SK-N-SH (cell line): Measurements from ENCODE around the gene RAMACL. TPM values are rescaled to one million over a fixed set of nuclear protein-coding genes. Genes with fewer than 3 reads are reported as not detected.

ENCODE experiments used
- CTCF ChIA-PET: fragments of 300-600, 350-600 bp; formaldehyde crosslinking; extraction: SDS; loops from one replicate; lab custom pipeline; 2021; lab: Yijun Ruan, JAX
- POLR2A ChIA-PET: fragments of 350-600 bp; sonication (Branson Sonifier 250); formaldehyde crosslinking; extraction: SDS; loops from one replicate; lab custom pipeline; 2020; ENCODE audit warnings: antibody characterized with exemption, inconsistent platforms; lab: Yijun Ruan, JAX
- DNase-seq: peaks from one replicate; pipeline ENCODE4 v3.0.0; 2012
- H2AFZ ChIP-seq: fragments of 200-600 bp; sonication (generic); 2 replicates; pipeline ENCODE4 v1.8.1; 2016; ENCODE audit warnings: antibody characterized with exemption, mild to moderate bottlenecking, low read depth
- H3F3A ChIP-seq: fragments of 200-600 bp; sonication (generic); replicated peaks from 2 replicates; pipeline ENCODE3; 2016; ENCODE audit warnings: antibody characterized with exemption, mild to moderate bottlenecking; ENCODE audit not compliant: insufficient read depth
- H3K27ac ChIP-seq, 2 experiments: fragments of 200-500 bp in 1 of 2; fragments of 200-600 bp in 1 of 2; sonication (Bioruptor generic) in 1 of 2; sonication (generic), shearing (Covaris generic) in 1 of 2; 2 replicates each; pipeline versions ENCODE4 v1.5.1 to v1.6.1; 2014 to 2016; ENCODE audit warnings: low read depth in 2 of 2, inconsistent platforms in 1 of 2, low read length in 1 of 2, mild to moderate bottlenecking in 1 of 2, mixed read lengths in 1 of 2
- H3K27me3 ChIP-seq: fragments of 200-600 bp; sonication (generic), shearing (Covaris generic); 2 replicates; pipeline ENCODE4 v1.6.1; 2016; ENCODE audit warnings: mixed run types; ENCODE audit not compliant: insufficient read depth
- H3K36me3 ChIP-seq, 2 experiments: fragments of 200-500 bp in 1 of 2; fragments of 200-600 bp in 1 of 2; sonication (Bioruptor generic) in 1 of 2; sonication (generic) in 1 of 2; replicated peaks in 1 of 2; 2 replicates each; pipeline versions ENCODE3 to v1.5.1; 2014 to 2016; ENCODE audit warnings: low read length in 1 of 2, mild to moderate bottlenecking in 1 of 2; ENCODE audit not compliant: insufficient read depth in 2 of 2, control insufficient read depth in 1 of 2
- H3K4me1 ChIP-seq, 2 experiments: fragments of 200-500 bp in 1 of 2; fragments of 200-600 bp in 1 of 2; sonication (Bioruptor generic) in 1 of 2; sonication (generic), shearing (Covaris generic) in 1 of 2; 2 replicates each; pipeline versions ENCODE4 v1.5.1 to v1.6.1; 2014 to 2016; ENCODE audit warnings: low read depth in 1 of 2, low read length in 1 of 2, mixed run types in 1 of 2; ENCODE audit not compliant: insufficient read depth in 2 of 2, control insufficient read depth in 1 of 2
- H3K4me2 ChIP-seq: fragments of 200-600 bp; sonication (generic), shearing (Covaris generic); 2 replicates; pipeline ENCODE4 v1.6.1; 2017; ENCODE audit warnings: mixed run types
- H3K4me3 ChIP-seq, 2 experiments: fragments of 200-500 bp in 1 of 2; fragments of 200-600 bp in 1 of 2; sonication (Bioruptor generic) in 1 of 2; sonication (generic), shearing (Covaris generic) in 1 of 2; 2 replicates each; pipeline versions ENCODE4 v1.5.1 to v1.8.1; 2014 to 2016; ENCODE audit warnings: low read depth in 2 of 2, inconsistent platforms in 1 of 2, low read length in 1 of 2, mild to moderate bottlenecking in 1 of 2, mixed read lengths in 1 of 2, moderate library complexity in 1 of 2
- H3K79me2 ChIP-seq: fragments of 200-600 bp; sonication (generic); 2 replicates; pipeline ENCODE4 v1.8.1; 2017; ENCODE audit warnings: mild to moderate bottlenecking; ENCODE audit not compliant: insufficient read depth
- H3K9ac ChIP-seq: fragments of 200-600 bp; sonication (generic); 2 replicates; pipeline ENCODE4 v1.6.1; 2017; ENCODE audit warnings: mixed run types
- H3K9me2 ChIP-seq: fragments of 200-600 bp; sonication (generic); 2 replicates; pipeline ENCODE4 v1.6.1; 2017; ENCODE audit warnings: mixed run types
- H3K9me3 ChIP-seq: fragments of 200-600 bp; sonication (generic); 2 replicates; pipeline ENCODE4 v1.6.1; 2017; ENCODE audit warnings: mixed run types, mild to moderate bottlenecking, moderate library complexity
- H4K20me1 ChIP-seq: fragments of 200-600 bp; sonication (generic); 2 replicates; pipeline ENCODE4 v1.6.1; 2017; ENCODE audit warnings: mild to moderate bottlenecking, mixed run types; ENCODE audit not compliant: insufficient read depth
- FOSL2 ChIP-seq: IDR thresholded peaks from 2 replicates; pipeline ENCODE4 v1.4.0; 2012; ENCODE audit warnings: low read depth, mild to moderate bottlenecking, moderate library complexity, borderline replicate concordance
- FOXJ3 ChIP-seq: sonication (generic); formaldehyde crosslinking; IDR thresholded peaks from 2 replicates; pipeline ENCODE4 v1.5.1; 2020; ENCODE audit warnings: mild to moderate bottlenecking, missing genetic modification reagents
- MEF2A ChIP-seq: IDR thresholded peaks from 2 replicates; pipeline ENCODE4 v1.4.0; 2012; ENCODE audit warnings: low read depth, borderline replicate concordance
- MXI1 ChIP-seq: IDR thresholded peaks from 2 replicates; pipeline ENCODE4 v1.6.1; 2012; ENCODE audit warnings: mild to moderate bottlenecking, low read depth, low read length, improper control_type of control experiment
- NRF1 ChIP-seq: IDR thresholded peaks from 2 replicates; pipeline ENCODE4 v1.6.1; 2012; ENCODE audit warnings: low read depth, mild to moderate bottlenecking, low read length
- POLR2AphosphoS5 ChIP-seq: IDR thresholded peaks from 2 replicates; pipeline ENCODE4 v1.6.1; 2012; ENCODE audit warnings: low read depth, low read length
- RAD21 ChIP-seq: IDR thresholded peaks from 2 replicates; pipeline ENCODE4 v1.6.1; 2012; ENCODE audit warnings: mild to moderate bottlenecking, low read length
- RCOR1 ChIP-seq: fragments of 150-350 bp; IDR thresholded peaks from 2 replicates; pipeline ENCODE4 v1.6.1; 2017; ENCODE audit warnings: antibody characterized with exemption, low read length
- RXRA ChIP-seq: IDR thresholded peaks from 2 replicates; pipeline ENCODE4 v1.4.0; 2012; ENCODE audit warnings: low read depth, mild to moderate bottlenecking, borderline replicate concordance
- SMC3 ChIP-seq: IDR thresholded peaks from 2 replicates; pipeline ENCODE4 v1.6.1; 2012; ENCODE audit warnings: low read depth, low read length, improper control_type of control experiment
- TAF1 ChIP-seq: IDR thresholded peaks from 2 replicates; pipeline ENCODE4 v1.6.1; 2012; ENCODE audit warnings: low read depth, mild to moderate bottlenecking, low read length, moderate library complexity, borderline replicate concordance
- TEAD4 ChIP-seq: IDR thresholded peaks from 2 replicates; pipeline ENCODE4 v1.4.0; 2012; ENCODE audit warnings: mild to moderate bottlenecking, borderline replicate concordance; ENCODE audit not compliant: insufficient read depth
- WGBS: methylation state at CpG from one replicate; pipeline ENCODE4 v1.1.6; 2017; ENCODE audit warnings: low lambda C conversion rate; 5-methylcytosine and 5-hydroxymethylcytosine counted together
- polyA plus RNA-seq, 3 experiments: library from polyadenylated mRNA; depleted of rRNA; stranded (reverse); fragments of >200 nt; gene quantifications; 2 replicates each; pipeline ENCODE4 v1.2.3, GENCODE V29; 2012
- TF ChIP-seq, protein P1 (sequence below): fragments of 200-600 bp; sonication (generic); IDR thresholded peaks from 2 replicates; pipeline ENCODE4 v1.6.1; 2017; ENCODE audit warnings: antibody characterized with exemption, mild to moderate bottlenecking, moderate library complexity
- TF ChIP-seq, protein P2 (sequence below): fragments of 150-350 bp; IDR thresholded peaks from 2 replicates; pipeline ENCODE4 v1.6.1; 2016; ENCODE audit warnings: mild to moderate bottlenecking, low read depth, low read length

RAMACL gene
- polyA plus RNA-seq, 1 of the 3 experiments (the other 2 are of a cell fraction) = 0.10 TPM

GRCh38 chr6:166556336-166556735 lies 30.1 kb downstream of the RAMACL start:
- peaks cover 6% of the 10 kb centered on the region; the same call in 1 of the 2 replicates for H3K9me3 ChIP-seq
- H3K9me2 ChIP-seq = no peaks in the 10 kb centered on the region
- H3K27ac ChIP-seq = peak overlapping the region; percentile 67 to 91; a peak in 3 of 4 replicates
- peak overlapping the region; percentile 24; the same call in 1 of the 2 replicates for H3K4me2 ChIP-seq
- no peak for DNase-seq
- H3K9ac ChIP-seq = peak overlapping the region; percentile 44; the same call in 1 of the 2 replicates
- H3K27me3 ChIP-seq = no peaks in the 10 kb centered on the region
- peaks cover 18% of the 10 kb centered on the region for H3F3A ChIP-seq
- TF ChIP-seq, protein P1, sequence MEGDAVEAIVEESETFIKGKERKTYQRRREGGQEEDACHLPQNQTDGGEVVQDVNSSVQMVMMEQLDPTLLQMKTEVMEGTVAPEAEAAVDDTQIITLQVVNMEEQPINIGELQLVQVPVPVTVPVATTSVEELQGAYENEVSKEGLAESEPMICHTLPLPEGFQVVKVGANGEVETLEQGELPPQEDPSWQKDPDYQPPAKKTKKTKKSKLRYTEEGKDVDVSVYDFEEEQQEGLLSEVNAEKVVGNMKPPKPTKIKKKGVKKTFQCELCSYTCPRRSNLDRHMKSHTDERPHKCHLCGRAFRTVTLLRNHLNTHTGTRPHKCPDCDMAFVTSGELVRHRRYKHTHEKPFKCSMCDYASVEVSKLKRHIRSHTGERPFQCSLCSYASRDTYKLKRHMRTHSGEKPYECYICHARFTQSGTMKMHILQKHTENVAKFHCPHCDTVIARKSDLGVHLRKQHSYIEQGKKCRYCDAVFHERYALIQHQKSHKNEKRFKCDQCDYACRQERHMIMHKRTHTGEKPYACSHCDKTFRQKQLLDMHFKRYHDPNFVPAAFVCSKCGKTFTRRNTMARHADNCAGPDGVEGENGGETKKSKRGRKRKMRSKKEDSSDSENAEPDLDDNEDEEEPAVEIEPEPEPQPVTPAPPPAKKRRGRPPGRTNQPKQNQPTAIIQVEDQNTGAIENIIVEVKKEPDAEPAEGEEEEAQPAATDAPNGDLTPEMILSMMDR = no peak
- TF ChIP-seq MXI1 = no peak
- peaks cover 49% of the 10 kb centered on the region for H3K79me2 ChIP-seq
- no peak overlapping the region for H3K4me3 ChIP-seq
- H3K36me3 ChIP-seq = peaks cover 2 to 7% of the 10 kb centered on the region in 2 experiments
- POLR2A ChIA-PET = no interaction called here
- peaks cover 16 to 17% of the 10 kb centered on the region in 2 experiments; a peak in 2 of 4 replicates for H3K4me1 ChIP-seq
- CTCF ChIA-PET = no interaction called here
- no peaks in the 10 kb centered on the region for H4K20me1 ChIP-seq
- no peak overlapping the region for H2AFZ ChIP-seq

DNA sequence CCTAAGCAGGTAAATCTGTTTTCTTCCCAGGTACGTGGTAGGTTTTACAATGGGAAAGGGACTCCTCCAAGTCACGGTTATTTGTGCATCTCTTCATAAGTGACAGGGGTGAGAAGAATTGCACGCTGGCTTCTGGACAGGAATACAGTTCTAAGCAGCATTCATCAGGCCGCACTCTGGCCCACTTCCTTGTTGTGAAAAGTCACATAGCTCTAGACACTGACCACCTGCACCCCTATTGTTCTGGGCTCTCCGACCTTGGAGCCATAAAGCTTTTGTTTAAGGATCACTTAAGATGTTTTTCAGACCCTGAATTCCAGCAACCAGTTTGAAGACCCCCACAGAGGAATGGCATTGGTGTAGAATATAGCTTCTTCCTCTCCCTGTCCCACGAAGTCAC lies 31.4 kb downstream of the RAMACL start:
- Histone ChIP-seq H3K4me2 (no peak overlapping the region), H3K4me1 (peaks cover 16 to 17% of the 10 kb centered on the region in 2 experiments; a peak in 2 of 4 replicates), H3K4me3 (no peak overlapping the region), H2AFZ (no peak overlapping the region), H3K9me2 (no peaks in the 10 kb centered on the region), H3F3A (peaks cover 18% of the 10 kb centered on the region), H3K27me3 (no peaks in the 10 kb centered on the region), H3K36me3 (peaks cover 6 to 7% of the 10 kb centered on the region in 2 experiments), H4K20me1 (no peaks in the 10 kb centered on the region), H3K27ac (peak overlapping the region in 1 of 2 experiments; percentile 88; a peak in 3 of 4 replicates), H3K9me3 (peaks cover 6% of the 10 kb centered on the region; the same call in 1 of the 2 replicates), H3K79me2 (peaks cover 54% of the 10 kb centered on the region), H3K9ac (no peak overlapping the region)
- no peak for DNase-seq
- WGBS = 89% methylated on average over 6 of the region's 6 CpGs
- CTCF ChIA-PET = interaction anchor here (0.6 to 1.0 kb wide), 2 partner anchors 20 to 29 kb away, joined by 3 read pairs; no protein-coding TSS in a partner anchor
- TF ChIP-seq TAF1 = no peak
- no peak for TF ChIP-seq TEAD4
- TF ChIP-seq RCOR1 = no peak
- TF ChIP-seq RAD21 = no peak
- no peak for TF ChIP-seq RXRA
- no peak for TF ChIP-seq NRF1
- no peak for TF ChIP-seq SMC3
- no peak for TF ChIP-seq POLR2AphosphoS5
- no peak for TF ChIP-seq FOXJ3 (CRISPR knock-in tag)
- TF ChIP-seq FOSL2 = no peak
- TF ChIP-seq, protein P2, sequence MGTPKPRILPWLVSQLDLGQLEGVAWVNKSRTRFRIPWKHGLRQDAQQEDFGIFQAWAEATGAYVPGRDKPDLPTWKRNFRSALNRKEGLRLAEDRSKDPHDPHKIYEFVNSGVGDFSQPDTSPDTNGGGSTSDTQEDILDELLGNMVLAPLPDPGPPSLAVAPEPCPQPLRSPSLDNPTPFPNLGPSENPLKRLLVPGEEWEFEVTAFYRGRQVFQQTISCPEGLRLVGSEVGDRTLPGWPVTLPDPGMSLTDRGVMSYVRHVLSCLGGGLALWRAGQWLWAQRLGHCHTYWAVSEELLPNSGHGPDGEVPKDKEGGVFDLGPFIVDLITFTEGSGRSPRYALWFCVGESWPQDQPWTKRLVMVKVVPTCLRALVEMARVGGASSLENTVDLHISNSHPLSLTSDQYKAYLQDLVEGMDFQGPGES = no peak
- no peak for TF ChIP-seq MEF2A
- POLR2A ChIA-PET = interaction anchor here (1.3 kb wide), 1 partner anchor 10 kb away, joined by 3 read pairs; no protein-coding TSS in a partner anchor
